SK-N-MC (cell line): Measurements from ENCODE around the gene KRT12.
"Not testable (repeated sequence)": the region's sequence is repeated elsewhere in the genome, so short reads cannot be mapped to it uniquely, and the experiment has no call there.

Experiments used
- DNase-seq: peaks from one replicate; pipeline ENCODE4 v3.0.0-alpha.2; 2011; ENCODE audit warnings: low read depth, low spot score
- H3K27ac ChIP-seq: fragments of 200-600 bp; sonication (generic); 2 replicates; pipeline ENCODE4 v1.5.1; 2016; ENCODE audit warnings: mixed run types
- H3K36me3 ChIP-seq: fragments of 200-600 bp; sonication (generic); 2 replicates; pipeline ENCODE4 v1.6.1; 2017; ENCODE audit warnings: antibody characterized with exemption, low read length, mixed read lengths; ENCODE audit not compliant: insufficient read depth
- H3K4me3 ChIP-seq: fragments of 200-600 bp; sonication (generic); 2 replicates; pipeline ENCODE4 v1.5.1; 2016
- H3K9ac ChIP-seq: fragments of 200-600 bp; sonication (generic); 2 replicates; pipeline ENCODE4 v1.8.0; 2017; ENCODE audit warnings: mixed run types, mixed read lengths; ENCODE audit not compliant: insufficient read length
- H3K9me3 ChIP-seq: fragments of 200-600 bp; sonication (generic); 2 replicates; pipeline ENCODE4 v1.6.1; 2017; ENCODE audit warnings: low read depth, mild to moderate bottlenecking, antibody characterized with exemption, low read length, moderate library complexity, mixed read lengths
- EZH2 ChIP-seq: fragments of 200-600 bp; sonication (generic); IDR thresholded peaks from one replicate; pipeline ENCODE4 v1.6.1; 2017; ENCODE audit warnings: antibody characterized with exemption
- FOXP2 ChIP-seq: optimal IDR thresholded peaks from 2 replicates; pipeline ENCODE3; 2011; ENCODE audit warnings: mild to moderate bottlenecking, moderate library complexity; ENCODE audit not compliant: insufficient read depth; ENCODE audit errors: extremely low read length, control extremely low read depth
- POLR2AphosphoS5 ChIP-seq: IDR thresholded peaks from 2 replicates; pipeline ENCODE4 v1.6.1; 2012; ENCODE audit warnings: mild to moderate bottlenecking, low read depth, low read length, borderline replicate concordance

KRT12 gene

GRCh38 chr17:40817103-40817682 is 49.8 kb downstream of the KRT12 start:
- no peaks in the 10 kb centered on the region for H3K9me3 ChIP-seq
- H3K36me3 ChIP-seq = peaks cover 22% of the 10 kb centered on the region
- no peak for TF ChIP-seq EZH2
- TF ChIP-seq FOXP2 = no peak
- TF ChIP-seq POLR2AphosphoS5 = peak; percentile 41; the same call in 1 of the 2 replicates
- DNase-seq = no peak
- peak overlapping the region; percentile 46; the same call in 1 of the 2 replicates for H3K27ac ChIP-seq
- no peak overlapping the region for H3K9ac ChIP-seq
- no peak overlapping the region for H3K4me3 ChIP-seq

GRCh38 chr17:40816569-40816968 is 50.5 kb downstream of the KRT12 start:
- Histone ChIP-seq H3K36me3 (peaks cover 21% of the 10 kb centered on the region), H3K27ac (peak overlapping the region; percentile 46; the same call in 1 of the 2 replicates), H3K4me3 (no peak overlapping the region), H3K9ac (no peak overlapping the region), H3K9me3 (no peaks in the 10 kb centered on the region)
- TF ChIP-seq FOXP2 (no peak), POLR2AphosphoS5 (no peak), EZH2 (no peak)
- DNase-seq = no peak

DNA sequence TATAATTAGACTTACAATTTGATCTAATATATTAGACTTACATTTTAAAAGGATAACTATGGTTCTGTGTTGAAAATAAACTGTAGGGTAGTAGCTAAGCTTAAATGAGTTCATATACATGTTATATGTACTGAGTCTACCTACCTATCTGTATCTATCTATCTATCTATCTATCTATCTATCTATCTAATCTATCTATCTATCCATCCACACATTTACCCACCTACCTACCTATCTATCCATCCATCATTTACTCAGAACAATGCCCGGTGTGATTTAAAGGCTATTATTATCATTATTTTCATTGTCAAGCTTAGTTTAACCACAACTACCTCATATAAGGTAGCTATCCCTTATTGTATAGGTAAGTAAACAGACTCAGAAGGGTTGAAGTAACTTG is 51.6 kb downstream of the KRT12 start:
- H3K4me3 ChIP-seq = no peak overlapping the region
- DNase-seq = no peak
- no peak overlapping the region for H3K27ac ChIP-seq
- TF ChIP-seq POLR2AphosphoS5 (no peak), FOXP2 (no peak), EZH2 (no peak)
- H3K36me3 ChIP-seq = peaks cover 17% of the 10 kb centered on the region
- H3K9ac ChIP-seq = no peak overlapping the region
- no peaks in the 10 kb centered on the region for H3K9me3 ChIP-seq

DNA sequence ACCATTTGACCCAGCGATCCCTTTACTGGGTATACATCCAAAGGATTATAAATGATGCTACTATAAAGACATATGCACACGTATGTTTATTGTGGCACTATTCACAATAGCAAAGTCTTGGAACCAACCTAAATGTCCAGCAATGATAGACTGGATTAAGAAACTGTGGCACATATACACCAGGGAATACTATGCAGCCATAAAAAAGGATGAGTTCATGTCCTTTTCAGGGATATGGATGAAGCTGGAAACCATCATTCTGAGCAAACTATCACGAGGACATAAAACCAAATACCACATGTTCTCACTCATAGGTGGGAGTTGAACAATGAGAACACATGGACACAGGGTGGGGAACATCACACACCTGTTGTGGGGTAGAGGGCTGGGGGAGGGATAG is 52.4 kb downstream of the KRT12 start:
- peaks cover 17% of the 10 kb centered on the region for H3K36me3 ChIP-seq
- H3K4me3 ChIP-seq, H3K9me3 ChIP-seq, H3K9ac ChIP-seq, DNase-seq, H3K27ac ChIP-seq: not testable (repeated sequence)

DNA sequence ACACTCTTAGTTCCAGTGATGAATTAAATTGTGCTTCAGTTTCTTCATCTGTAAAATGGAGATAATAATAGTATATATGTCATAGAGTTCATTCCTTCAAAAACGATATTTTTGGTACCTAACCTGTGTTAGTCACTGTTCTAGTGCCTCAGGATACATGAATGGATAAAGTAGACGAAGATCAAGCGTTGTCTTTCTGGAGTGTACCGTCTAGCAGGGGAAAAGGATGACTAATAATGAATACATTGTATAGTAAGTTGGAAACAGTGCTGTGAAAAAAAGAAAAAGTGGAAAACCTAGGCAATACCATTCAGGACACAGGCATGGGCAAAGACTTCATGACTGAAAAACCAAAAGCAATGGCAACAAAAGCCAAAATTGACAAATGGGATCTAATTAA is 53.2 kb downstream of the KRT12 start:
- TF ChIP-seq POLR2AphosphoS5 = no peak
- no peak for TF ChIP-seq EZH2
- no peak for TF ChIP-seq FOXP2
- Histone ChIP-seq H3K36me3 (peaks cover 17% of the 10 kb centered on the region), H3K9ac (no peak overlapping the region), H3K27ac (no peak overlapping the region), H3K9me3 (no peaks in the 10 kb centered on the region), H3K4me3 (no peak overlapping the region)
- DNase-seq = no peak

- Histone ChIP-seq H3K27ac (no peak overlapping the region), H3K9me3 (no peaks in the 10 kb centered on the region), H3K4me3 (no peak overlapping the region), H3K36me3 (peaks cover 12% of the 10 kb centered on the region), H3K9ac (no peak overlapping the region)
- TF ChIP-seq POLR2AphosphoS5 = no peak
- no peak for TF ChIP-seq FOXP2
- no peak for TF ChIP-seq EZH2
- DNase-seq = no peak
Observed at GRCh38 chr17:40812639-40813038, 54.4 kb downstream of the KRT12 start.
